SU-DHL-6 (cell line): ENCODE results near the gene ERC1.

Experiments
- H2AFZ ChIP-seq: fragments of 200-600 bp; sonication (generic); 2 replicates; pipeline ENCODE4 v1.6.1; 2014; ENCODE audit warnings: low read depth, mild to moderate bottlenecking, moderate library complexity, mixed read lengths, antibody characterized with exemption, low read length; ENCODE audit not compliant: severe bottlenecking
- H3F3A ChIP-seq: fragments of 200-600 bp; shearing (Covaris generic); 2 replicates; pipeline ENCODE4 v1.6.0; 2016; ENCODE audit warnings: antibody characterized with exemption, mild to moderate bottlenecking; ENCODE audit not compliant: insufficient read depth
- H3K27ac ChIP-seq: fragments of 200-600 bp; sonication (generic); 2 replicates; pipeline ENCODE4 v1.5.1; 2016; ENCODE audit warnings: low read depth, mild to moderate bottlenecking, low read length, moderate library complexity, mixed read lengths
- H3K27me3 ChIP-seq: fragments of 200-600 bp; sonication (generic), shearing (Covaris generic); 2 replicates; pipeline ENCODE4 v1.6.0; 2014; ENCODE audit warnings: mild to moderate bottlenecking, low read length
- H3K36me3 ChIP-seq: fragments of 200-600 bp; sonication (generic); 2 replicates; pipeline ENCODE4 v1.6.1; 2014; ENCODE audit warnings: mild to moderate bottlenecking, low read length, mixed read lengths
- H3K4me2 ChIP-seq: fragments of 300-600, 200-600 bp; shearing (Covaris generic), sonication (generic); 2 replicates; pipeline ENCODE4 v1.6.0; 2014; ENCODE audit warnings: low read length, low read depth, mild to moderate bottlenecking; ENCODE audit not compliant: poor library complexity, severe bottlenecking
- H3K4me3 ChIP-seq: fragments of 200-600 bp; sonication (generic); 2 replicates; pipeline ENCODE4 v1.5.1; 2014; ENCODE audit warnings: antibody characterized with exemption, low read length, mild to moderate bottlenecking, mixed read lengths; ENCODE audit not compliant: insufficient read depth, poor library complexity, severe bottlenecking
- H3K79me2 ChIP-seq: fragments of 200-600 bp; sonication (generic); 2 replicates; pipeline ENCODE4 v1.6.1; 2014; ENCODE audit warnings: mild to moderate bottlenecking, low read length, moderate library complexity; ENCODE audit not compliant: insufficient read depth
- H3K9ac ChIP-seq: fragments of 200-600 bp; sonication (generic); 2 replicates; pipeline ENCODE4 v1.7.0; 2014; ENCODE audit warnings: mild to moderate bottlenecking, low read length
- H3K9me2 ChIP-seq: fragments of 200-600 bp; sonication (generic); replicated peaks from 2 replicates; pipeline ENCODE4 v1.6.1; 2014; ENCODE audit warnings: low read length; ENCODE audit not compliant: insufficient read depth
- H3K9me3 ChIP-seq: fragments of 200-600 bp; sonication (generic); 2 replicates; pipeline ENCODE4 v1.6.1; 2014; ENCODE audit warnings: low read length, mixed read lengths; ENCODE audit not compliant: insufficient read depth
- H4K20me1 ChIP-seq: fragments of 200-600 bp; sonication (generic); 2 replicates; pipeline ENCODE4 v1.6.1; 2014; ENCODE audit warnings: low read depth, mild to moderate bottlenecking, antibody characterized with exemption, low read length, moderate library complexity, mixed read lengths
- EZH2phosphoT487 ChIP-seq: fragments of 200-600 bp; sonication (generic), shearing (Covaris generic); conservative IDR thresholded peaks from 2 replicates; pipeline ENCODE4 v1.6.1; 2018; ENCODE audit warnings: mild to moderate bottlenecking, antibody characterized with exemption, low read length, moderate library complexity, mixed read lengths
- TF ChIP-seq, protein P1 (sequence below): fragments of 200-600 bp; sonication (generic); IDR thresholded peaks from one replicate; pipeline ENCODE4 v1.5.1; 2017; ENCODE audit warnings: antibody characterized with exemption, mild to moderate bottlenecking, low read length, moderate library complexity; ENCODE audit not compliant: insufficient read depth, poor library complexity, severe bottlenecking

Gene ERC1

DNA sequence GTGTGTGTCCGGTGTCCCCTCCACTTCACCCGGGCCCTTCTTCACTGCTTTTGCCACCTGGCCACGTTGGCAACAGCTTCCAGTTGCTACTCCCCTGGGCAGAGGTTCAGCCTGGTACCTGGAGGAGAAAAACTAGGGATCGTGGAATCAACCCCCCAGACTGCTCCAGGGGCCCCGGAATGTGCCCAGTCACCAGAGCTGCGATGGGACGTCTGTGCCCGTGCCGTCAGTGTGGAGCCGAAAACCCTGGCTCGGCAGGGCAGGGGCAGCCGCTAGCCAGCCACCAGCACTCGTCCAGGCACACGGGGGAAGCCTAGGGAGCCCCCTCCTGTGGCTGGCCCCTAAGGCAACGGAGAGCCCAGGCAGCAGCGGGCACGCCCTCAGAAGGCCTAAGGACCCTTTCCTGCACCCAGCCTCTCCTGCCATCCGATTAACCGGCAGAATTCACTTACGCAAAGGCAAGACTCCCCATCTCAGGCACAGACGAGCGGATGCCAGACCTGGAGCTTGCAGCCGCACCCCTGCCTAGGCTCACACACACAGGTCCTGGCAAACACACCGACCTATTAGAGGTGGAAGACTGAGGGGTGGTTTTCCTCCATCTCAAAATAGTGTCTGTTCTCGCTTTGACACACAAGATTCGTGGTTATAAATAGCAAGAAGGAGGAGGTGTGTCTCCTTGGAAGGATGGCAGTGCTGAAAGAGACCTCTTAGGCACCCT lies 540.8 kb downstream of the ERC1 start:
- Histone ChIP-seq H3F3A (no peaks in the 10 kb centered on the region), H3K79me2 (no peaks in the 10 kb centered on the region), H3K9ac (no peak overlapping the region), H3K9me2 (no peaks in the 10 kb centered on the region), H3K4me3 (no peak overlapping the region), H3K9me3 (no peaks in the 10 kb centered on the region), H2AFZ (no peak overlapping the region), H3K36me3 (no peaks in the 10 kb centered on the region), H3K27me3 (no peaks in the 10 kb centered on the region), H3K27ac (no peak overlapping the region), H4K20me1 (no peaks in the 10 kb centered on the region), H3K4me2 (no peak overlapping the region)
- TF ChIP-seq EZH2phosphoT487, result no peak
- TF ChIP-seq, protein P1, sequence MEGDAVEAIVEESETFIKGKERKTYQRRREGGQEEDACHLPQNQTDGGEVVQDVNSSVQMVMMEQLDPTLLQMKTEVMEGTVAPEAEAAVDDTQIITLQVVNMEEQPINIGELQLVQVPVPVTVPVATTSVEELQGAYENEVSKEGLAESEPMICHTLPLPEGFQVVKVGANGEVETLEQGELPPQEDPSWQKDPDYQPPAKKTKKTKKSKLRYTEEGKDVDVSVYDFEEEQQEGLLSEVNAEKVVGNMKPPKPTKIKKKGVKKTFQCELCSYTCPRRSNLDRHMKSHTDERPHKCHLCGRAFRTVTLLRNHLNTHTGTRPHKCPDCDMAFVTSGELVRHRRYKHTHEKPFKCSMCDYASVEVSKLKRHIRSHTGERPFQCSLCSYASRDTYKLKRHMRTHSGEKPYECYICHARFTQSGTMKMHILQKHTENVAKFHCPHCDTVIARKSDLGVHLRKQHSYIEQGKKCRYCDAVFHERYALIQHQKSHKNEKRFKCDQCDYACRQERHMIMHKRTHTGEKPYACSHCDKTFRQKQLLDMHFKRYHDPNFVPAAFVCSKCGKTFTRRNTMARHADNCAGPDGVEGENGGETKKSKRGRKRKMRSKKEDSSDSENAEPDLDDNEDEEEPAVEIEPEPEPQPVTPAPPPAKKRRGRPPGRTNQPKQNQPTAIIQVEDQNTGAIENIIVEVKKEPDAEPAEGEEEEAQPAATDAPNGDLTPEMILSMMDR, result no peak

DNA sequence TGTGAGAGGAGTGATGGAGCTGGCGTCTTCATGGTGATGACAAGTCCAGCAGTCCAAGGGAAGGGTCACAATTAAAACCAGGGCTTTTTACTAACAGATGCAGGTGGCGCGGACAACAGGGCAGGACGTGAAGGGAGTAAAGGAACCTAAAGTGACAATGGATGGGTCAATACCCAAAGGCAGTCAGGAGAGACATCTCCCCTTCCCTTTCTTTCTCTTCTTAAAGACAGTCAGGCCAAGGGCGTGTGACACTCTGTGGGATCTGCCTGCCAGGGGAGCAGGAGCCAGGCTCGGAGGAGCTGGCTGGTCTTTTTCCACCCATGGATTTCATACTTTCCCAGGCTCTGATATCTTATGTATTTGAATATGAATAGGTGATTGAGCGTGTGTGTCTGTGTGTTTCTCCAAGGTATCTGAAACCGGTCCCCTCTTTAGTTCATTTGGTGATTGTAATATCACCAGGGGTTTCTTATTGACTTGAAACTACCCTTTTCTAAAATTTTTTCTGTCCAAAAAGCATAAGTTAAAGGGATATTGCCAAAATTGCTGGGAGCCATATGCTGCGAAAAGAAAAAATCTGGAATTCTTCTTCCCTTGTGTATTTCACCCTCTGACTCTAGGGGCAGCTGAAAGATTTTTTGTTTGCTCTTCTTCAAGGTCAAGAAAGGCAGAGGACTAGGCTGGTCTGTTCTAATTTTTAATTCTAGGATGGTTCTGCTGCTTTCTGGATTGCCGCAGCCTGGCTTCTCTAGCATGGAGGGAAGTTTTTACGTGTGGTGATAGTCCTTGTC lies 541.5 kb downstream of the ERC1 start:
- no peaks in the 10 kb centered on the region for H3K27me3 ChIP-seq
- no peak overlapping the region for H3K4me2 ChIP-seq
- no peaks in the 10 kb centered on the region for H3K9me3 ChIP-seq
- H3K9ac ChIP-seq, result no peak overlapping the region
- no peak overlapping the region for H3K4me3 ChIP-seq
- H2AFZ ChIP-seq, result no peak overlapping the region
- no peaks in the 10 kb centered on the region for H3F3A ChIP-seq
- H4K20me1 ChIP-seq, result no peaks in the 10 kb centered on the region
- no peaks in the 10 kb centered on the region for H3K36me3 ChIP-seq
- no peaks in the 10 kb centered on the region for H3K9me2 ChIP-seq
- no peaks in the 10 kb centered on the region for H3K79me2 ChIP-seq
- H3K27ac ChIP-seq, result no peak overlapping the region
- TF ChIP-seq, protein P1, result no peak
- no peak for TF ChIP-seq EZH2phosphoT487

DNA sequence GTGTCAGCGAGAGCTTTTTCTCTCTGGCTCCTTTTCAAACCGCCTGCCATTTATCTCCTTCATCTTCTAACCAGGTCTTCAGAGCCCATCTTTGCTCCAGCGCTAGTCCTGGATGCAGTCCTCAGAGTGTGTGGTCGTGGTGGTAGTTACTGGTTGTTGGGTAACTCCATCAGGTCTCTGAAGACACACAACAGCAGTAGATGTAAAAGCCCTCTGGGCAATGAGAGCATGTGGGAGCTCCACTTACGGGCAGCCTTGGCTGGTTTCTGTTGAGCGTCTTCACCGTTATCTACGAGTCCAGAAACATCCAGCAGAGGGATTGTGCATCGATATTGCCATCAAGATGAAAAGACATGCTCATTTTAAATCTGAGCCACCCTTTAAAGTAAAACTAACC lies 542.2 kb downstream of the ERC1 start:
- H3K9me3 ChIP-seq, result no peaks in the 10 kb centered on the region
- no peaks in the 10 kb centered on the region for H4K20me1 ChIP-seq
- H3K27ac ChIP-seq, result no peak overlapping the region
- H3F3A ChIP-seq, result no peaks in the 10 kb centered on the region
- no peak for TF ChIP-seq EZH2phosphoT487
- TF ChIP-seq, protein P1, result no peak
- H2AFZ ChIP-seq, result no peak overlapping the region
- H3K9me2 ChIP-seq, result no peaks in the 10 kb centered on the region
- H3K36me3 ChIP-seq, result no peaks in the 10 kb centered on the region
- H3K4me2 ChIP-seq, result peak overlapping the region; percentile 37
- H3K4me3 ChIP-seq, result no peak overlapping the region
- no peaks in the 10 kb centered on the region for H3K79me2 ChIP-seq
- H3K27me3 ChIP-seq, result no peaks in the 10 kb centered on the region
- no peak overlapping the region for H3K9ac ChIP-seq
